Fibroblast of lung (primary cell): ENCODE measurements around the gene EVX2.

ENCODE experiments used
- EZH2 ChIP-seq: IDR thresholded peaks from 2 replicates; pipeline ENCODE4 v1.5.1; 2012; ENCODE audit warnings: low read length, control low read depth, mild to moderate bottlenecking; ENCODE audit errors: missing control alignments
- TF ChIP-seq, protein P1 (sequence below), 2 donors: IDR thresholded peaks in 1 of 2; conservative IDR thresholded peaks in 1 of 2; 1 replicate in 1 of 2; 2 replicates in 1 of 2; pipeline ENCODE4 v1.5.1; 2011 to 2012; ENCODE audit warnings: low read length in 2 of 2, control low read depth in 1 of 2, inconsistent platforms in 1 of 2, low read depth in 1 of 2, mild to moderate bottlenecking in 1 of 2

DNA sequence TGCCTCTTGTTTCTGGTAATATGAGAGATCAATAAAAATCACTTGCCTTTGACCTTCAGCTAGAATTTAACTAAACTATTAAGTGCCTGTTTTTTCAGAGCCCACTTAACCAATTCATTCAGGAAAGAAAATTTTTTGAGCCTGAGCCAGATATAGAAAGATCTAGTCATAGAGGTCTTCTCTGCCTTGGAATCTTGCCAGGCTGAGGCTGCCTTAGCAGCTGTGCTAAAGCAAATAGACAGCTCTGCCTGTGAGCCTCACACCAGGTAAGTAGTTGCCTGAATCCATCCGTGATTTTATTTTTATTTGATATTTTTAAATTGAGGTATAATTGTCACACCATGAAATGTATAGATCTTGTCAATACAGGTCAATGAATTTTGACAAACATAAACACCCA is 27.4 kb downstream of the EVX2 start:
- TF ChIP-seq, protein P1, sequence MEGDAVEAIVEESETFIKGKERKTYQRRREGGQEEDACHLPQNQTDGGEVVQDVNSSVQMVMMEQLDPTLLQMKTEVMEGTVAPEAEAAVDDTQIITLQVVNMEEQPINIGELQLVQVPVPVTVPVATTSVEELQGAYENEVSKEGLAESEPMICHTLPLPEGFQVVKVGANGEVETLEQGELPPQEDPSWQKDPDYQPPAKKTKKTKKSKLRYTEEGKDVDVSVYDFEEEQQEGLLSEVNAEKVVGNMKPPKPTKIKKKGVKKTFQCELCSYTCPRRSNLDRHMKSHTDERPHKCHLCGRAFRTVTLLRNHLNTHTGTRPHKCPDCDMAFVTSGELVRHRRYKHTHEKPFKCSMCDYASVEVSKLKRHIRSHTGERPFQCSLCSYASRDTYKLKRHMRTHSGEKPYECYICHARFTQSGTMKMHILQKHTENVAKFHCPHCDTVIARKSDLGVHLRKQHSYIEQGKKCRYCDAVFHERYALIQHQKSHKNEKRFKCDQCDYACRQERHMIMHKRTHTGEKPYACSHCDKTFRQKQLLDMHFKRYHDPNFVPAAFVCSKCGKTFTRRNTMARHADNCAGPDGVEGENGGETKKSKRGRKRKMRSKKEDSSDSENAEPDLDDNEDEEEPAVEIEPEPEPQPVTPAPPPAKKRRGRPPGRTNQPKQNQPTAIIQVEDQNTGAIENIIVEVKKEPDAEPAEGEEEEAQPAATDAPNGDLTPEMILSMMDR (conservative IDR thresholded peaks at IDR 0.05 in 1 of 2, IDR thresholded peaks at IDR 0.05 in 1 of 2; ENCODE audit: low read depth in 1 of 2, low read length in 2 of 2) = no peak
- no peak for TF ChIP-seq EZH2
